HG03103 (cell line): ENCODE data around the gene HIPK1.

ENCODE experiments used
- ATAC-seq: cut with Tn5 transposase; IDR thresholded peaks from one replicate; pipeline ENCODE4 v1.9.1; 2021; ENCODE audit warnings: low read depth; ENCODE audit not compliant: unreplicated experiment

The HIPK1 gene

DNA sequence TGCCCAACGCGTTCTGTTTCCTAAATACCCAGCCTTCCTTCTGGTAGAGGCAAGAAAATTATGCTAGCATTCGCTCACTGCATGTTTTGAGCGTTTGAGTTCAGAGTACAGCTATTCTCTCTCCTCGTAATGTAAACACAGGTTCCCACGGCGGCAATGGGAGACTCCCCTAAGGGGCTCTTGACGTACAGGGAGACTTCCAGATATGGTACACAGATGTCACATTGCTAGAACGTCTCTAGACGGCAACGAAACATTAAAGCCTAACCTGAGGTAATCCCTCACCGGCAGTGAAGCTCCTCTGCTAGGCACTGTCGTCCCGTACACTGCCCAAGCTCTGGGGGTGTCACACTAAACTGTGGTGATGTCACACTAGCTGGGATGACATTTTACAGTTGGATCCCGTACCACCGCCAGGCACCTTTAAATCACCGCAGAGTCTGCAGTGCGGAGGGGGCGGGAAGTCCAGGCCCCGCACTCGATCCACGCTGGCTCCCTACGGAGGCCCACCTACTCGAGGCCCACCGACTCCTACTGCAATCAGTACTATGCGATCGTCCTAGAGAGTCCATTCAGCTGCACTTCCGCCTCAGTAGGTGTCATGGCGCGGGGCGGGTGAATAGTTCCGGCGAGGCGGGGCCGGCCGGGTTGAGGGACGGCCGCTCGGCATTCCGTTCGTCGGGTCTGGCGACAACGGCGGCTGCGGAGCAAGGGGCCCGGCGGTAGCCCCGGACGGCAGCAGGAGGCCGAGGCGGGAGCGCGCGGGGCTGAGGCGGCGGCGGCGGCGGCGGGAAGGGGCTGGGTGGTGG lies at the start of gene HIPK1:
TSS of gene HIPK1 (plus strand) at position 384 of the 809 bp plus-strand sequence.
- peak; percentile 54 for ATAC-seq

DNA sequence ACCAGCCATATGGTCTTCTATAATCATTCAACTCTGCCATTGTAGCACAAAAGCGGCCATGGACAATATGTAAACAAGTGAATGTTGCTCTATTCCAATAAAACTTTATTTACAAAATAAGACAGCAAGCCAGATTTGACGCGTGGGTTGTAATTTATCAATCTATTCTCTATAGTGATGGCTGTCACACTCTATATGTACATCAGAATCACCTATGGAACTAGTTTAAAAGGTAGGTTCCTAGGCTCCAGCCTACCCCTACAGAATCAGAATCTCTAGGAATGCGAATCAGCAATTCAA lies 49.4 kb upstream of the HIPK1 start:
- no peak for ATAC-seq

DNA sequence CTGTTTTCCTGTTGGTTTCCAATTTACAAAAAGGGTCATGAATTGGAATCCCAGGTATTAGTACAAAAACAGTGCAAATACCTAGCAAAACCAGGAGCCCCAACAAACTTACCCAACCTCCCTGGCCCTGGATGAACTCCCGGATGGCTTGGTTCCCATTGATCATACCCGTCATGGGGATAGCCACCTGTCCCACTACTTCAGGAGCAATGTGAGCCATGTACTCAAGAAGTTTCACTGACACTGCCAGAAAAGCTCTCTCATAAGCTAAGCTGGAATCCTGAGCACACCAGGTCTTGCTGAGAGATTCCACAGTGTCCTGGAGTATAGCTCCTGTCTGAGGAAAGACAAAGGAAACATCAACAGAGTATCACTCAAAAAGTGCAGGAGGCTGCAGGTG lies 47.5 kb upstream of the HIPK1 start:
- ATAC-seq = no peak

DNA sequence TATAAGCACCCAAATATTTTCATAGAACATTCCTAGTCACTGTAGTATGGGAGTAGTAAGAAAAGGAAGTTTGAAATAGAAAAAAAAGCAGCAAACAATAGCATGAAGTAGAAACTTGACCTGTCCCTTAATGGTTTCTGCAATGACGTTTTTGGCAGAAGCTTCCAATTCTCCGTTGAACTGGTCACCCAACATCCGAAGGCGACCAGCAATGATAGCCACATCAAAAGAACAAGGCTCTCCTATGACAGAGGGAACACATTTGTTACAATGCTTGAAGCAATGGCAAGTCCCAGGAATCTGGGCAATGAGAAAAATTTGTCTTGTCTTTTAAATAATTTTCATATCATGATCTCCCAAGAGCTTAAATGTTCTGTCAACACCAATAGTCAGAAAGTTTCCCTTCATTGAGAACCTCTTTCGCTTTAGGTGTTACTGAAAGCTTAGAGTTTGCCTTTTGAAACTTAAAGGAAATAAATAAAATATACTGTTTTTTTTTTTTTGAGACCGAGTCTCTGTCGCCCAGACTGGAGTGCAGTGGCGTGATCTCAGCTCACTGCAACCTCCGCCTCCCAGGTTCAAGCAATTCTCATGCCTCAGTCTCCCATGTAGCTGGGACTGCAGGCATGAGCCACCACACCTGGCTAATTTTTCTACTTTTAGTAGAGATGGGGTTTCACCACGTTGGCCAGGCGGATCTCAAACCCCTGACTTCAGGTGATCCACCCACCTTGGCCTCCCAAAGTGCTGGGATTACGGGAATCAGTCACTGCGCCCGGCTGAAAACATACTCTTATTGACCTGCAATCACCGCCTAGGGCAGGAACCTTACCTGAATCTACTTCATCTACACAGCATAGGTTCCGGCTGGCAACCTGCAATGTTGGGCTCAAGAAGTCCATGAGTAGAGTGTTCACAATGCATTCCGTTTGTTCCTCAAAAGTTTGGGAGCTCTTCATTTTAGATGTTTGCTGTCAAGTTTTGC lies 42.4 kb upstream of the HIPK1 start:
- no peak for ATAC-seq

DNA sequence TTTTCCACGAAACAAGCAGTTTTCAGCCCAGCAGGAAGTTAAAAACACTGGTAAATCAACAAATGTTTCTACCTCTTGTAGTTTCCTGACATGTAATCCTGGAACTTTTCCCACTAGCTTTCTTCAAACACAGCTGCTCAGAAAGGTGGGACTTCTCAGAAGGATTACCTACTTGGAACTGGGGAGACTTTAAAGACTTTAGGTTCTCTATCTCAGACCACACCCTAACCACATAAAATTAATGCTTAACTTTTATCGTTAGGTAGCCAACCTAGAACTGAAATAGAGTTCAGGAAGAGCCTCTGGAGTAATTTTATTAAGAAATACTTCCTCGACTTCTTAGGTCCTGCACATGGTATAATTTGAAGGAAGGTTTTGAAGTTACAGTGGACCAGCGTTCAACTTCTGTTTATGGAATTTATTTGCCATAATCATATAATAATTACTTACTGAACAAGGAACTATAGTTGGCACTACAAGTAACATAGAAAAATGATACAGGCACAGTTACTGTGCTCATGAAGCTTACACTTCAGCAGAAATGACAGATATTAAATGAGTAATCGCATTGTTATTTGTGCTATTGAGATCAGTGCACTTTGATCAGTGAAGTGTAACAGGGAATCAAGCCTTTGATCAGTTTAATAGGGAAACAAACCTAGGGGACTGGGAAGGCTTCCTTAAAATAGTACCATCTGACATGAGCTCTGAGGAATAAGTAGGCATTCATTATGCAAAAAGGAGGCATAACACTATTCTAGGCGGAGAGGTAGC lies 41.5 kb upstream of the HIPK1 start, which contains the start of gene BCL2L15:
TSS of gene BCL2L15 (minus strand) at position 180 of the 774 bp plus-strand sequence. CDS start 206 bp downstream, outside the sequence.
- no peak for ATAC-seq

DNA sequence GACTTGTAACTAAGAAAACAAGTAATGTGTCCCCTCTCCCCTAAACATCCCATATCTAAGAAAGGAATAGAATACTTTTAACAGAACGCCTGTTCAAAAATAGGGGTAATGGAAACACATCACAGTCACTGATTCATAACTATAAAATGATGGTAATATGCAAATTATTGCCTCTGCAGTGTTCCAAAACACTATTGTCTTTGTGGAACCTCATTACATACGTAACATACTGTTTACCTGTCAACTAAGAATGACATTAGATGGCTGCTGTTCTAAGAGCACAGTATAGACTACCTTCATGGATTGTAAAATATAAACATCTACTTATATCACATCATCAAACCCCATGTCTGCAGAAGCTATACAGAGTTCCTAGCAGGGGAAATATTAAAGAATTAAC lies 38.3 kb upstream of the HIPK1 start:
- ATAC-seq = no peak

DNA sequence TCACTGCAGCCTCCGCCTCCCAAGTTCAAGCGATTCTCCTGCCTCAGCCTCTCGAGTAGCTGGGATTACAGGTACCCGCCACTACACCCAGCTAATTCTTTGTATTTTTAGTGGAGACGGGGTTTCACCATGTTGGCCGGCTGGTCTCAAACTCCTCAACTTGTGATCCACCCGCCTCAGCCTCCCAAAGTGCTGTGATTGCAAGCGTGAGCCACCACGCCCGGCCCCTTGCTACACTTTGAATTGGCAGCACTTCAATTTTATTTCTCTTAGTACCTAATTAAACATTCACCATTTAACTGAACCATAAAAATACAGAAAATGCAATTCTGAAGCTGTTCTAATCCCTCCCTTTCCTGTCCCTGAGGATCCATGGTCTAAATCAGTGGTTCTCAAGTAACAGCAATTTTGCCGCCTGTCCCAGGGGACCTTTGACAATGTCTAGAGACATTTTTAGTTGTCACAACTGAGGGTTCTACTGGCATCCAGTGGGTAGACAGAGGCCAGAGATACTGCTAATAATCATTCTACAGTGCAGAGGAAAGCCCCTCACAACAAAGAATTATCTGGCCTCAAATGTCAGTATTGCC lies 37.4 kb upstream of the HIPK1 start:
- no peak for ATAC-seq

DNA sequence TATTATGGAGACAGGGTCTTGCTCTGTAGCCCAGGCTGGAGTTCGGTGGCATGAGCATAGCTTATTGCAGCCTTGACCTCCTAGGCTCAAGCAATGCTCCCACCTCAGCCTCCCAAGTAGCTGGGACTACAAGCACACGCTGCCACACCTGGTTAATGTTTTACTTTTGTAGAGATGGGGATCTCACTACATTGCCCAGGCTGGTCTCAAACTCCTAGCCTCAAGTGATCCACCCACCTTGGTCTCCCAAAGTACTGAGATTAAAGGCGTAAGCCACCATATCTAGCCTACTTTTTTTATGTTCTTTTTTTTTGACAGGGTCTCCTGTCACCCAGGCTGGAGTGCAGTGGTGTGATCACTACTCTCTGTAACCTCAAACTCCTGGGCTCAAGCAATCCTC lies 35.9 kb upstream of the HIPK1 start:
- no peak for ATAC-seq

DNA sequence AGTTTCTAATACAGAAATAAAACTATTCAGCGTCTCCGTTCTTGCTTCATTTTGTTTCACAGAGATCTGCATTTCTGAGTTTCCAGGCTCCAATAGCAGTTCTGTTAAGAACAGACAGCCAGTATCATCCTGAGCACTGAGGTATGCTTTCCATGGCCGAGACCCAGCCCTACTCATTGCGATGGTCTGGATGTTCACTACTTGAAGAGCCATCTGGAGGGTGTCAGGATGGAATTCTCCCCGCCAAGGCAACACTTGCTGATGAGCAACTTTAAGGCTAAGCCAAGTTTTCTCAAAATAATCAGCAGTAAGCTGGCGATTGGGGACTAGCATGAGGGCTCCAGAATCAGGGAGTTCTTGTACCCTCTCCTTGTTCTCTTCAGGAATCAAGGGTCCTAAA lies 34.0 kb upstream of the HIPK1 start:
- ATAC-seq = no peak

DNA sequence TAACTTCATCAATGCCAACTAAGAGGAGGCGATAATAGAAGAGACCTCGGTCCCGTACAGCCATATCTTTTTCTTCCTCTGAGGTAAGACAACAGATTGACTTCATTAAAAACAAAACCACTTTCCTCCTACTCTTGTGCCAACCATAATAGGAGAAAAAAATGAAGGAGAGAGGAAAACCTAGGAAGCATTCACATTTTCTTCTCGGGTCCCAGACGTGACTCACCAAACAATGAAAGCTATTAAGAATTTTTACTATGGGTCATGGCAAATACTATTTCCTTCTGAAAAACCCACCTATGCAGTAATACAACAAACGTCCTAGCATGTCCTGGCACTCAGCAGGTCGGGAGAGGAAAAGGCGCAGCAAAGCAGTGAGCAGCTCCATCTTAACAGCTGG lies 33.2 kb upstream of the HIPK1 start:
- ATAC-seq = no peak

DNA sequence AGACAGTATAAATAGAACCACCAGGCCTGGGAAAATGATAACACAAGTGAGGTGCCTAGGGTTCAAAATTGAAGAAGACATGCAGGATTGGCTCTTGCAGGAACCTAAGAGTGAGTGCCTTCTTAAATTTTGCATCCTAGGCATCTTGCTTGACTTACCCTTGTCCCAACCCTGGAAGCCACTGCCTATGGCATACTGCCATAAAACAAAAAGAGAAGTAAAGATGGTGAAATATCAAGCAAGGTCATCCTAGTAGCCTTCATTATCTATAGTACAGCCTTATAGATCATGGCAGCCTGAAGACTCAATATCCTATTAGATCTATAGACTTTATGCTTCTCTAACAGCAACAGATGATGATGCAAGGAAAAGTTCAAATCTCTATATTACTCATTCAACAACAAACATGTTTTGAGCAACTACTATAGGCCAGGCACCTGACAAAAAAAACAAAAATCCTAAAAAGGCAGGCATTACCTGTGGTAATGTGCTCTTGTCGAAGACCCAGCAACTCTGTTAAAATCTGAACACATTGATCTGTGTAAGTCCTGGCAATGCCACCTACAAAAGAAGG lies 30.8 kb upstream of the HIPK1 start:
- no peak for ATAC-seq

DNA sequence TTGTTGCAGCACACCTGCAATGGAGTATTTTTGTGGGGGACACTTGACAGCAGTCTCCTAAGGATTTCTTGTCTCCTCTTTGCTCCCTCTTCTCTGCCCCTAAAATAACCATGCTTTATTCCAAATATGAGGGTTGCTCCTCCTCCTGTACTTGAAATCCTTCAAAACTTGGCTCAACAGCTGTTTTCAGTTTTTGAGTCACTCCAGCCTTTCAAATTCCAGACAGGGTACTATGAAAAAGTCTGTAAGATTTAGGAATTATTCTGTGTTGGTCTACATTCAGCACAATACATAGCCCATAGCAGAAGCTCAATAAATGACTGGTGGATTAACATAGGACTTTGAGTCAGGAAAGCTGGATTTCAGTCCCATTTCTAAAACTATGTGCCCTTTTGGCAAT lies 30.0 kb upstream of the HIPK1 start:
- no peak for ATAC-seq

DNA sequence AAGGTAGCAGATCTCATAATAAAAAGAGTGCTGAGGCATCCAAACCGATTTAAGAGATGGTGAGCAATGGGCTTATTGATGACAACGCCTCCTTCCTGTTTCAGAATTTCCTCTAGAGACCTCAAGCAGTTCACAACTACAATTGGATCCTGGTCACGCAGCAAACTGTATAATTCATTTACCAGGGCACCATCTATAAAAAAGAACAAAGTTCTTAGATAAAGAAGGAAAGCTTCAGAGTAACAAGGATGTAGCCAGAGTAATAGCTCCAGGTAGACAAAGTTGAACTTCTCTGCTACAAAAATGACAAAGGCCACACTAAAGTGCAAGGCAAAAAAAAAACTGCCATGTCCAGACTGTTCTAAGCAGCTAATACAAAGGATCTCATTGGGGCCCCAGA lies 27.9 kb upstream of the HIPK1 start:
- ATAC-seq = no peak

DNA sequence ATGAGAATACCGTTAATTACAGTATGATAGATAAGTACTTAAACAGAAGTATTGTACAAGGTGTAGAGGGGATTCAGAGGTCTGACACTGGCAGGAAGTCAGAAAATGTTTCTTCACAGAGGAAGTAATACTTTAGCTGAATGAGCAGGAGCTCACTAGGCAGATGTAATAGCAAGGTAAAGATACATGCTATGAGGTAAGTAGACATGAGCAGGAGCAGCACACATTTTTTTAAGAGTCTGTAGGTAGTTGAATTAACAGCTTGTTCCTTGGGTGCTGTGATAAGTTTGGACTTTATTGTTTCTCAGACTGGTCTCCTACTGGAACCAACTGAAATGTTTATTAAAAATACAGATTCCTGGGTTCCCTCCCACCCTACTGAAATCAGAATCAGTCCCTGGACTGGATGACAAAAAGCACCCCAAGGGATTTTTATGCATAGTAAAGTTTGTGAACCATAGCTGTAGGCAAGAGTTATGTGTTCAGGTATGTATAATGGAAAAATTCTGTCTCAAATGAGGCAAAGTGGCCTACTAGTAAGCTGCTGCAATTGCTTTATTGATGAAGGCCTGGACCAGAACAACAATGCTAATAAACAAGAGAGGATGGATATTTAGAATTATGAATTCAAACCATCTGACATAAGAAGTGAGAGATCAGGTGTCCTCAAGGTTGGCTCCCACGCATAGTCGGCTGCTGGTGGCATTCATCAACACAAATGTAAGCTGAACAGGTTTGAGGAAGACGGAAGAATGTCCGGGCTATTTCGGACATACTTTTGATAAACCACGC lies 25.4 kb upstream of the HIPK1 start:
- no peak for ATAC-seq

DNA sequence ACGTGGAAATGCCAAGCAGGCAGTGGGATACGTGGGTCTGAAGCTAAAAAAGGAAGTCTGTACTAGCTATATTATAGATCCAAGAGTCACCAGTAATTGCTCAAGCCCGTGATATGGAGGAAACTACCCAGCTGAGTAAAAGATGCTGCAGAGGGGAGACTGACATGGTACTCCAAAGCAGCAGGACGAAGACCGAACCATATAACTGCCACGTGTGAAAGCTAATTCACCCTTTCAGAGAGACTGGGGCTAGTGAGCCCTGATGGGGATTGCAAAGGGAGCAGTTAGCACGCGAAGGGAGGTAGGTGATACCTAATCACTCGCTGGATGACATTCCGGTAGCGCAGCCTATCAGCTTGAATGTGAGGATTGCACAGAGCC lies 24.8 kb upstream of the HIPK1 start:
- ATAC-seq = peak; percentile 19

DNA sequence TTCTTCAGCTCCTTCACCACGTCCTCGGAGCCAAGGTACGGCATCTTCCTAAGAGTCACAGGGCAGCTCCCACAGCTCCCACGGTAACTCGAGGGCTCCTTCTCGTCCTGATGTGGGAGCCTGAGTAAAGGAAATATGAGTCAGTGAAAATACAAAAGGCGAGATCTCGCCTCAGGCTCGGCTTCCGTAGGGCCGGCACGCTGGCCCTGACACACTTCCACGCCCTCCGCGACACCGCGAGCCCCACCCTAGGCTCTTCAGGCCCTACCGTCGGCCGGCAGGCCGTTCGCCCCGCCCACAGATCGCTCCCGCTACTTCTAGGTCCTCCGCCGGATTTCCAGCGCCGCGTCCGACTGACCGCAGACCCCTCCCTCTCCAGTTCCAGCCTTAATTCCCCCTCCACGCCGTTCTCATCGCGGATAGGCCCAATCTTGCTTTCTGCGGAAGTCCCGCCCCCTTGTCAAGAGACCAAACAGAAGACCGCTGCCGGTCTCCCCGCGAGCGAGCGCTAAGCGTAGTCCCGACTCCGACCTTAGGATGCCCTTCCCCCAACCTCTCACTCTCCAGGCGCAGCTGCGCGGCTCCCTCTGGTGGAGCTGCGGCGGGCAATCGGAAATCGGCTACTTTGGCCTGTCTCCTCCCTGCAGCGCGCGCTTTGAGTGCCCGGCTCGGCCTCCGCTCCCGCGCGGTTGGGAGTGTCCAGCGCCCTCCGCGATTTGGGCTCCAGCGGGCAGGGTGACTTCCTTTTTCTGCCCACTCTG lies 24.3 kb upstream of the HIPK1 start, which contains the start of the genes AP4B1 and DCLRE1B:
TSS of gene AP4B1 (minus strand) at position 126 of the 761 bp plus-strand sequence. CDS start at position 44, 82 bp downstream.
TSS of gene DCLRE1B (plus strand) at position 653 of the 761 bp plus-strand sequence. CDS start 261 bp downstream, outside the sequence.
- ATAC-seq = peak; percentile 86

DNA sequence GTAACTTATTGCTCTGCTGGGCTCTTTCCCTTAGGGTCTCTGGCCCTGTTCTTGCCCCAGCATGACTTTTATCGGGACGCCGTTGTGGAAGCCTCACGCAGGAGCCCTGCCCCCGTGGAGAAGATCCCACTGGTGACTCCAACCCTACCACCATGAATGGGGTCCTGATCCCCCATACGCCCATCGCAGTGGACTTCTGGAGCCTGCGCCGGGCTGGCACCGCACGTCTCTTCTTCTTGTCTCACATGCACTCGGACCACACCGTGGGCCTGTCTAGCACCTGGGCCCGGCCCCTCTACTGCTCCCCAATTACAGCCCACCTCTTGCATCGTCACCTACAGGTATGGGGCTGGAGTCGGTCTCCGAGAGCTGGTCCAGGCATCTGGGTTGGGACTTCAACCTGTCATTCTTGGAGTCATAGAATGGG lies 23.7 kb upstream of the HIPK1 start:
- ATAC-seq = no peak

DNA sequence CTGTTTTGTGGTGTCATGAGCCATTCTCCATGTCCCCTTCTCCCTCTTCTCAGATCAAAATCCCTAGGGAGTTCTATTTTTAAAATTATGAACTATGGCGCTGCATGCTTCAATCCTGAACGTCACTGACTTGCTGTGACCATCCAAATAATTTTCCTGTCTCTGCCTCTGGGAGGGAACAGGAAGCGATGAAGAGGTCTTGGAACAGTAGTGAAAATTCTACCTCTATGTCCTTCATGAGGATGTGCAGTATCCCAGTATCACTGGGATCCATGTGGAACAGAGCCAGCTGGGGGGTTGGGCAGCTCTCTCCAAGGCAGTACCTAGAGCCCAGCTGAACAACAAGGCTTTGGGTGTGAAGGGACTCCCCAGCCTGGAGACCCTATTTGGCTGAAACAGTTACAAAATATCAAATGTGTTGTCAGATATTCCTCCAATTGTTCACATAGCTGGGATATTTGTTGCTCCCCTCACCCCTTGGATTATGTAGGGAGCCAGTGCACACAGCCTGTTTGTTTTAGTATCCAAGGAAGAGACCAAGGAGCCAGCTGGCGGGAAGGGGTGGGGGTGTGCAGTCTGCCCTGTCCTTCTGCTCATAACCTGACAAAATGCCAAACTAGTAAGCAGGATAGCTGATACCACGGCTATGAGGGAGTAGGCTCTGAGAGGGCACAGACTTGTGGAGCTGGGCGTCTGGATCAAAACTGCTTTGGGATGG lies 16.4 kb upstream of the HIPK1 start:
- no peak for ATAC-seq
